ENCODE data around the gene ARPC1A. TPM values are rescaled to one million over a fixed set of nuclear protein-coding genes. Genes with fewer than 3 reads are reported as not detected.
"Not testable (repeated sequence)": the region's sequence is repeated elsewhere in the genome, so short reads cannot be mapped to it uniquely, and the experiment has no call there.

The ARPC1A gene
- total RNA-seq, 1 donor from 2014 or later = 60.1 TPM

DNA sequence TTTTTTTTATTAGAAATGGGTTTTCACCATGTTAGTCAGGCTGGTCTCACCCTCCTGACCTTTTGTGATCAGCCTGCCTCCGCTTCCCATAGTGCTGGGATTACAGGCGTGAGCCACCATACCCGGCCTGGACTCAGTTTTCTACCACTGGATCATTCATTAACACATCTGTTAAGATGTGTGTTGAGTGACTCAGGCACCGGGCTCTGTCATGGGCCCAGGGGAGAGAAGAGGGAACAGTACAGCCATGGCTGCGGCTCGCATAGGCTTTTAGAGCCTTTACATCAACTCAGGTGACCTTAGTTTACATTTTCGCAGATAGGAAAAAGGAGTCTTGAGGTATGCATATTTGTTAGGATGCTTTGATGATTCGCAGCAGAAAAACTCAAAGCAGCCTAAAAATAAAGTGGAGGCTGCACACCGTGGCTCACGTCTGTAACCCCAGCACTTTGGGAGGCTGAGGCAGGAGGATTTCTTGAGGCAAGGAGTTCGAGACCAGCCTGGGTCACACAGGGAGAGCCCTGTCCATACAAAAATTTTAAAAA lies 45.8 kb downstream of the ARPC1A start:
- no peak for DNase-seq

- DNase-seq = peak; percentile 38
Measured at GRCh38 chr7:99372275-99373090, 46.8 kb downstream of the ARPC1A start.

DNA sequence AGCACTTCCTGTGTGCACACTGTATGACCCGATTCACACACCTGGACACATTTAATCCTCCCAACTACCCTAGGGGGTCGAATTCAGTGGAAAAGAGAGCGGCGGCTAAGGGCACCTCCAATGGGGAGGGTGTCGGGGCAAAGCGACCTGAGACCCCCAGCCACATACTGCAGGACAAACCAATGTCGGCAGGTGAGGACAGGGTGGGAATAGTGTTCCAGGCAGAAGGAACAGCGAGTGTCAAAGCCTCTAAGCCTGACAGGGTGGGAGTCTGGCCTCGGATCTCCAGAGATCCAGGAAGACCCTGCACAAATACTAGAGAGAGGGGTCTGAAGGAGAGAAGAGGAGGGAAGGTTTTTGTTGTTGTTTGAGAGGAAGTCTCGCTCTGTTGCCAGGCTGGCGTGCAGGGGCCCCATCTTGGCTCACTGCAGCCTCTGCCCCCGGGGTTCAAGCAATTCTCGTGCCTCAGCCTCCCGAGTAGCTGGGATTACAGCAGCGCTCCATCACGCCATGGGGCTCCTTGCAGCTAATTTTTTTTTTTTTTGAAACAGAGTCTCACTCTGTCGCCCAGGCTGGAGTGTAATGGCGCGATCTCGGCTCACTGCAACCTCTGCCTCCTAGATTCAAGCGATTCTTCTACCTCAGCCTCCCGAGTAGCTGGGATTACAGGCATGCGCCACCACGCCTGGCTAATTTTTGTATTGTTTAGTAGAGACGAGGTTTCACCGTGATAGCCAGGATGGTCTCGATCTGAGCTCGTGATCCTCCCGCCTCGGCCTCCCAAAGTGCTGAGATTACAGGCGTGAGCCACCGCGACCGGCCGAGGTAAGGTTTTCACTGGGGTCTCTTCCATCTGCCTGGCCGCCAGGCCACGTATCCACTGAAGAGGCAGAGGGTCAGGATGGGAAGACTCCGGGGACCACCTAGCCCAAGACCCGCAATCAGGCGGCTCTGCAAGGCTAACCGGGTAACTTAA lies 47.7 kb downstream of the ARPC1A start:
- no peak for DNase-seq

GRCh38 chr7:99374111-99375064 lies 48.7 kb downstream of the ARPC1A start, which contains the start of gene ARPC1B:
ARPC1B (plus strand) TSS chr7:99374730; CDS start chr7:99385715, 10,985 bp downstream.
- DNase-seq = peak; percentile 54

GRCh38 chr7:99375070-99375807 lies 49.5 kb downstream of the ARPC1A start:
- DNase-seq = peak; percentile 70

DNA sequence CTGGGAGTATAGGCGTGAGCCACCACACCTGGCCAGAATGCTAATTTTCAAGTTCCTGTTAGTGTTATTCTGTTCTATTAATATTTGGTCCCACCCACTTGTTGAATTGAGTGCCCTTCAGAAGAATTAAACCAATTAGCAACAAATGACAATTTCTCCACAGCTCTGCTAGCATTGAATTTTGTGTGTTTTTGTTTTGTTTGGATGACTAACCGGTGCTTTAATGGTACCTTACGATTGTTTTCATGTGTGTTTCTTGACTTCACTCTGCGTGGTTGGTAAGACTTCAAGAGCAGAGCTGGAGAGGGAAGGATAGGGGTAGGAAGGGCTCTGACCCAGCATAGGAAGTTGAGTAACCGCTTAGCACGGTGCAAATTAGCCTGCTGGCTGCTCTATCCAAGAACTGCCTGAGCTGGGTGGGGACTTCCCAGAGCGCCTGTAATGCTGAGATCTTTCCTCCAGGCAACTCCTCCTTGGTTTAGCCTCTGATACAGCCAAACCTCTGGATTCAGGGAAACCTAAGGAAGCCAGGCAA lies 53.4 kb downstream of the ARPC1A start:
- DNase-seq = peak; percentile 73

DNA sequence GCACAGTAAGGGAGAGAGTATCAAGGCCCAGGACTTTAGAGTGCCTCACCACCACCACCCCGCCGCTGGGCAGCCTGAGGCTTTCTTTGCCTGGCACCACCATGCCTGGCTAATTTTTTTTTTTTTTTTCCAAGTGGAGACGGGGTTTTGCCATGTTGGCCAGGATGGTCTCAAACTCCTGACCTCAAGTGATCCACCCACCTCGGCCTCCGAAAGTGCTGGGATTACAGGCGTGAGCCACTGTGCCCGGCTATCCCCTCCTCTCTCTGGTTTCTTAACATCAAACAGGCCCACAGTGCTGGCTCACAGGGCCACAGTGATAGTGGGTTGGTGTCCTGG lies 54.0 kb downstream of the ARPC1A start:
- DNase-seq = not testable (repeated sequence)

DNA sequence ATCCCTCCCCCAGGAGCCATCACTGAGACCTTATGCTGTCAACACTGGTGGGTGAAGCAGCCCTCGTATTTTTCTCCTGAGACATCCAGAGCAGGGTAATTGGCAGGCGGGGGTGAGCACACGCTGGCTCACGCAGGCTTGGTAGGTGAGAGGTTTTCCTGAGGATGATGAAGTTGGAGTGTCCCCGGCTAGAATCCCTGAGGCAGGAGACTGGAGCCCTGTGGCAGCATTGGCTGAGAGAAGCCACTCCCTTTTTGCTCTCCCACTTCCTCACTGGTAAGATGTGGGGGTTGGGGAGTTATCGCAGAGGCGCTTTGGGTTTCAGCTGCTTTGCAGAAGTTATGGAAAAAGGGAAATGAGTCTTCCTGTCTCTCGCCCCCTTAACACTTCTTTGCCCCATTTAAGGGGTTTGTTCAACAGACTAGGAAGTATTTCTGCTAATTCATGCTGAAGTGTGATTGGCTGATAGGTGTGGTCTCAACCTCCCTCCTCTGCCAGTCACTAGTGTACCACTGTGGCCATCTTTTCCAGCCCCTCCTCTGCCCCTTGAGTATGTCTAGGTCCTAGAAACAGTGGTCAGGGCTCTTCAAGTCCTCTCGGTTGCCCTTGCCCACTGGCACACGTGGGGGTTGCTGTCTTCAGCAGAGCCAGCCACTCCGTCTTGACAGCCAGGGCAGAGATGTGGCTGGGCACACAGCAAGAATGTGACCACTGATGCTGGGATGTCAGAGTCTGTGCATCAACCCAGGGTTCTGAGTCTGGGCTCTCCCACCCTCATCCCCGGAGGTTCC lies 54.5 kb downstream of the ARPC1A start:
- DNase-seq = peak; percentile 20

DNA sequence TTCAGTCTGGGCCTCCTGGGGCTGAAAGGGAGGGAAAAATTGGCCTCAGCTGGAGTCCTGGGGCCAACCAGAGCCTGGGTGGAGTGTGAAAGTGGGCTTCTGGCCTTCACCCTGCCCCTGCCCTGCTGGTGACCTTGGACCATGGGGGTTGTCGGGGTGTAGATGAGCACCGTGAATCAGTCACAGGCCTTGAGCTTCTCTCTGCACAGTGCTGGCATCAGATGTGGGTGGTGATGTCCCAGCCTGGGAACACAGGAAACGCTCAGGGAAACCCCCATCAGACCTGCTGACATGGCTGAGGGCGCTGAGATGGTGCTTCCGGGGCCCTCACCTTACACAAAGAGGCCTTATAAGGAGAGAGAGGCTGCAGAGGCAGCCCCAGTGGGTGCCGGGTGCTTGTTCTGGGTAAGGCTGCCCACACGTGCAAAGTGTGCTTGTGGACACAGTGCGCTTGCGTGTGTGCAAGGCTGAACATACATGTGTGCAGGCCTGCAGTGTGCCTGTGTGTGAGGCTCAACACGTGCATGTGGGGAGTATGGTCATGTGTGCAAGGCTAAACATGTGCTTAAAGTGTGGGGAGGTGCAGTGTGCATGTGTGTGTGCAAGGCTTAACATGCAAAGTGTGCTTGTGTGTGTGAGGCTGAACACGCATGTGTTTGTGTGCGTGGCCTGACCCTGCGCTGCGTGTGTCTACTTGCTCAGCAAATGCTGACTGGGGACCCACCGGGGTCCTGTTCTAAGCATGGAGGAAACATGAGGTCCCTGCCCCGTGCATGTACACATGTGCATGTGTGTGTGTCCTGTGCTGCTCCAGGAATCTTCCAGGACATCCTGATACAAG lies 55.3 kb downstream of the ARPC1A start:
- DNase-seq = no peak

GRCh38 chr7:99381664-99382075 lies 56.0 kb downstream of the ARPC1A start:
- no peak for DNase-seq

DNA sequence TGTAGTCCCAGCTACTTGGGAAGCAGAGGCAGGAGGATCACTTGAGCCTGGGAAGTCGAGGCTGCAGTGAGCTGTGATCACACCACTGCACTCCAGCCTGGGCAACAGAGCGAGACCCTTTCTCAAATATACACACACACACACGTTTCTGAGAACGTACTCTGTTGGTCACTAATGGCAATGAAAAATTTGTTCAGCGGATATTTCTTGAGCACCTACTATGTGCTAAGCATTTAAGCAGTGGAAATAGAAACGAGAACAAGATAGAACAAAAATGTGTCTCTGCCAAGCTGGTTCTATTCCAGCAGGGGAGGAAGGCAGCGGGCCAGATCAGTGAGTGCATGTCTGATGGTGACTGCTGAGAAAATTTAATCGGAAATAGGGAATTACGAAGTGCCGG lies 57.5 kb downstream of the ARPC1A start:
- DNase-seq = no peak

- no peak for DNase-seq
Measured at GRCh38 chr7:99383791-99384370, 58.2 kb downstream of the ARPC1A start.

DNA sequence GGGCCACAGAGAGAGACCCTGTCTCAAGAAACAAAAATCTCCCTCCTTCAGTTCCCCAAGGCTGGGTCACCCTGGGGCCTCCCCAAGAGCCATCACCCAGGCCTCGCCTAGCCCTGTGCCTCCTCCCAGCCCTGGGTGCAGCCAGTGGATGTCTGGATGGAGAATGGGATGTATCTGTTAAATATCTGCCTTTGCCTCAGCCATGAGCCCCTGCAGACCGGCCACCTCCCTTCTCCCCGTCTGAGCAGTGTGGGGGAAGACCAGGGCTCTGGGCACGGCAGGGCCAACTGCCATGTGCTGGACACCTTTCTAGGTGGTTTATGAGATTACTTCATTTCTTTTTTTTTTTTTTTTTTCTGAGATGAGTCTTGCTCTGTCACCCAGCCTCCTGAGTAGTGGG lies 58.8 kb downstream of the ARPC1A start:
- no peak for DNase-seq

DNA sequence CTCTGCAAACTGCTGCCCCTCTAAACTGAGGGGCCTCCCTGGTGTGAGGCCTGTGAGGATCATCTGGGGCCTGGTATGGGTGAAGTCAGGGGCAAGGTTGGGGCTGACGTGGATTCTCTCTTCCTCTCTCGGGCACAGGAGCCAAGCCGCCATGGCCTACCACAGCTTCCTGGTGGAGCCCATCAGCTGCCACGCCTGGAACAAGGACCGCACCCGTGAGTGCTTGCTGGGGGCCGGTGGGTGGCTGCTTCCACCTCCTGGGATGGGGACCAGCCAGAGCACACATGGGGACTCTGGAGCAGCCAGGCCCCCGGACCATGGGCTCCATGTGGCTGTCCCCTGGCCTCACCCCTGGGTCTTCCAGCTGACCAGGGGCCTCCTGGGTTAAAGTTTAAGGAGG lies 59.9 kb downstream of the ARPC1A start:
- no peak for DNase-seq

DNA sequence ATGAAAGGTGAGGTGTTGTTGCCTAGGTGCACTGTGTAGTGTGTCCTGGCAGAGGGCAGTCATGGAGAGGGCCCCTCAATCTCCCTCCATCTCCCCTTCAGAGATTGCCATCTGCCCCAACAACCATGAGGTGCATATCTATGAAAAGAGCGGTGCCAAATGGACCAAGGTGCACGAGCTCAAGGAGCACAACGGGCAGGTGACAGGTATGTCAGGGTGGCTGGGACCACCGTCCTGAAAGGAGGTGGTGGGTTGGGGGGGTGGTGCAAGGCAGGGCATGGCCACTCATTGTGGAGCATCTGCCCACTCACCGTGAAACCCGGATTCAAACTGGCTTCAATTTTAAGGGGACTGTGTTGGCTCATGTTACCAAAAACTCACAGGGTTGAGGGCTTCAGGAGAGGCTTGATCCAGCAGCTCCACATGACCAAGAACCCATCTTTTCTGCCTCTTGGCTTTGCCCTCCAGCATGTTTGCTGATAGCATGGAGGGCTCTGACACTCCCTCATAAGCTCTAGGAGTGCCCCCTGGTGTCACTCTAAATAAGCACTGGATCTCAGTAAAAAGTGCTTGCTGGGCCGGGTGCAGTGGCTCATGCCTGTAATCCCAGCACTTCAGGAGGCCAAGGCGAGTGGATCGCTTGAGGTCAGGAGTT lies 61.0 kb downstream of the ARPC1A start:
- no peak for DNase-seq

DNA sequence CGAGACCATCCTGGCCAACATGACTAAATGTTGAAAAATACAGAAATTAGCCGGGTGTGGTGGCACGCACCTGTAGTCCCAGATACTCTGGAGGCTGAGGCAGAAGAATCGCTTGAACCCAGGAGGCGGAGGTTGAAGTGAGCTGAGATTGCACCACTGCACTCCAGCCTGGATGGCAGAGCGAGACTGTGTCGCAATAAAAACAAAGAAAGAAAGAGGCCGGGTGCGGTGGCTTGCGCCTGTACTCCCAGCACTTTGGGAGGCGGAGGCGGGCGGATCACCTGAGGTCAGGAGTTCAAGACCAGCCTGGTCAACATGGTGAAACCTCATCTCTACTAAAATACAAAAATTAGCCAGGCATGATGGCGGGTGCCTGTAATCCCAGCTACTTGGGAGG lies 61.5 kb downstream of the ARPC1A start:
- not testable (repeated sequence) for DNase-seq

GRCh38 chr7:99387912-99388311 lies 62.2 kb downstream of the ARPC1A start:
- DNase-seq = no peak

DNA sequence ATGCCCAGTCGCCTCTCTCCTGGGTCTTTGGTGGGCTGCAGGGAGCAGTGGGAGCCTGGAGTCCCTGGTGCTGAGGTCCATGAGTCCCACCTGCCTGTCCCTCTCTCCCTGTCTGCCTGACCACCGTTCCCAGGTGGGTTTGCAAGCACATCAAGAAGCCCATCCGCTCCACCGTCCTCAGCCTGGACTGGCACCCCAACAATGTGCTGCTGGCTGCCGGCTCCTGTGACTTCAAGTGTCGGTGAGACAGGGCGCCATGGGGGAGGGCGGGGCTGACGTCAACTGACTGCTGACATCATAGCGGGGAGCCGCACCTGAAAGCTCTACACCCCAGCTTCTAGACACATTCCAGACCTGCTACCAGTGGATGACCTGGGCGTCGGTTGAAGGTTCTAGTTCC lies 64.1 kb downstream of the ARPC1A start:
- no peak for DNase-seq
